ENCODE measurements around the gene AOPEP.

DNA sequence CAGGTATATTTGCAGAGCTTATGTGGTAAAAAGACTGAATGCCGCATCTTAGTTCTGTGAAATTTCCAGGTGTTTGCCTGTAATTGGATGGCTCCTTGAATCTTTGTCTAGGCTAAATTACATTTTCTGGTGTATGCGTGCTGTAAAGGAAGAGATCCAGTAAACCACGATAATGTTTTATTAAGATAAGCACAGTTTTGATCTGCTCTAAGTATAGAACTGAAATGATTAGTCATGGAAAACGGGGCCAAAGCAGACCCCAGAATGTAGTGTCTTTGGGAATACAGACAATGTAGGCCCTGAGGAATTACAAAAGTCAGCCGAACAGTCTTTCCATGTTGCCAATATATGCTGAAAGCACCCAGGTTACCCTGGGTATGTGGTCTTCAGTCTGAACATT lies 333.7 kb downstream of the AOPEP start:
- TF ChIP-seq, protein P1, sequence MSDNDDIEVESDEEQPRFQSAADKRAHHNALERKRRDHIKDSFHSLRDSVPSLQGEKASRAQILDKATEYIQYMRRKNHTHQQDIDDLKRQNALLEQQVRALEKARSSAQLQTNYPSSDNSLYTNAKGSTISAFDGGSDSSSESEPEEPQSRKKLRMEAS (IDR thresholded peaks at IDR 0.05; ENCODE audit: insufficient read depth, insufficient read length) = no peak
- TF ChIP-seq, protein P2, sequence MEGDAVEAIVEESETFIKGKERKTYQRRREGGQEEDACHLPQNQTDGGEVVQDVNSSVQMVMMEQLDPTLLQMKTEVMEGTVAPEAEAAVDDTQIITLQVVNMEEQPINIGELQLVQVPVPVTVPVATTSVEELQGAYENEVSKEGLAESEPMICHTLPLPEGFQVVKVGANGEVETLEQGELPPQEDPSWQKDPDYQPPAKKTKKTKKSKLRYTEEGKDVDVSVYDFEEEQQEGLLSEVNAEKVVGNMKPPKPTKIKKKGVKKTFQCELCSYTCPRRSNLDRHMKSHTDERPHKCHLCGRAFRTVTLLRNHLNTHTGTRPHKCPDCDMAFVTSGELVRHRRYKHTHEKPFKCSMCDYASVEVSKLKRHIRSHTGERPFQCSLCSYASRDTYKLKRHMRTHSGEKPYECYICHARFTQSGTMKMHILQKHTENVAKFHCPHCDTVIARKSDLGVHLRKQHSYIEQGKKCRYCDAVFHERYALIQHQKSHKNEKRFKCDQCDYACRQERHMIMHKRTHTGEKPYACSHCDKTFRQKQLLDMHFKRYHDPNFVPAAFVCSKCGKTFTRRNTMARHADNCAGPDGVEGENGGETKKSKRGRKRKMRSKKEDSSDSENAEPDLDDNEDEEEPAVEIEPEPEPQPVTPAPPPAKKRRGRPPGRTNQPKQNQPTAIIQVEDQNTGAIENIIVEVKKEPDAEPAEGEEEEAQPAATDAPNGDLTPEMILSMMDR (IDR thresholded peaks at IDR 0.05; ENCODE audit: extremely low read depth in 1 of 2, insufficient read depth in 1 of 2, low read depth in 1 of 2, low read length in 2 of 2) = no peak
- TF ChIP-seq POLR2AphosphoS5 (IDR thresholded peaks at IDR 0.05; ENCODE audit: insufficient read depth, low read depth, low read length) (no peak), EZH2 (IDR thresholded peaks at IDR 0.05; ENCODE audit: borderline replicate concordance, low read depth, low read length, severe bottlenecking) (no peak), JUN (IDR thresholded peaks at IDR 0.05; ENCODE audit: borderline replicate concordance, insufficient read depth, insufficient read length, low read depth) (no peak), POLR2A (IDR thresholded peaks at IDR 0.05; ENCODE audit: low read depth, low read length) (no peak), FOS (IDR thresholded peaks at IDR 0.05; ENCODE audit: borderline replicate concordance, insufficient read depth, low read length) (no peak), GATA2 (IDR thresholded peaks at IDR 0.05; ENCODE audit: insufficient read depth, insufficient read length, low read depth, low read length) (no peak)

Measured in endothelial cell of umbilical vein (primary cell).